Gastrocnemius medialis (tissue), 4 donors: Measurements from ENCODE around the gene OFD1.

Source experiments
- POLR2A ChIP-seq, 2 donors: fragments of 450-650 bp; IDR thresholded peaks; one replicate each; pipeline ENCODE4 v1.6.1; 2017; ENCODE audit warnings: antibody characterized with exemption in 2 of 2, mild to moderate bottlenecking in 2 of 2, moderate library complexity in 2 of 2
- TF ChIP-seq, protein P1 (sequence below), 5 experiments: fragments of 450-650 bp in 3 of 5; fragments of 200-600 bp in 2 of 5; sonication (generic) in 2 of 5; IDR thresholded peaks in 4 of 5; conservative IDR thresholded peaks in 1 of 5; 1 replicate in 4 of 5; 2 replicates in 1 of 5; pipeline ENCODE4 v1.5.1; 2016 to 2019; ENCODE audit warnings: antibody characterized with exemption in 5 of 5, mild to moderate bottlenecking in 3 of 5, moderate library complexity in 3 of 5

DNA sequence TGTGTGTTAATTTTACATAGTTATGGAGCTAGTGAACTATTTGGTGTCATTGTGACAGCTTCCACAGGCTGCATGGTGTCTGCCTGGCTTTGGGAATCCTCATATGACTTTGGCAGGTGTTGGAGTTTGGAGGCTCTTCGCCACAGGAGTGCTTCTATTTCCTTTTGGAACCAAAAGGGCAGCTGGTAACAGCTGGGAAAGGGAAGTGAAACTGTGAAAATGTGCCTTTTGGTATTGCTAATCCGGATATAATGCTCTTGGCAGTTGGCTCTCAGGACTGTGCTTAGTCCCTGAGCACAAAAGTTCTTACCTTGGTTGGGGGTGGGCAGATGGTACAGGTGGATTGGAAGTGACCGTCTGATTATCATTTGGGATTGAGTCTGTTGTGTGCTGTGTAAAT, 18.1 kb downstream of the OFD1 start:
- TF ChIP-seq, protein P1, sequence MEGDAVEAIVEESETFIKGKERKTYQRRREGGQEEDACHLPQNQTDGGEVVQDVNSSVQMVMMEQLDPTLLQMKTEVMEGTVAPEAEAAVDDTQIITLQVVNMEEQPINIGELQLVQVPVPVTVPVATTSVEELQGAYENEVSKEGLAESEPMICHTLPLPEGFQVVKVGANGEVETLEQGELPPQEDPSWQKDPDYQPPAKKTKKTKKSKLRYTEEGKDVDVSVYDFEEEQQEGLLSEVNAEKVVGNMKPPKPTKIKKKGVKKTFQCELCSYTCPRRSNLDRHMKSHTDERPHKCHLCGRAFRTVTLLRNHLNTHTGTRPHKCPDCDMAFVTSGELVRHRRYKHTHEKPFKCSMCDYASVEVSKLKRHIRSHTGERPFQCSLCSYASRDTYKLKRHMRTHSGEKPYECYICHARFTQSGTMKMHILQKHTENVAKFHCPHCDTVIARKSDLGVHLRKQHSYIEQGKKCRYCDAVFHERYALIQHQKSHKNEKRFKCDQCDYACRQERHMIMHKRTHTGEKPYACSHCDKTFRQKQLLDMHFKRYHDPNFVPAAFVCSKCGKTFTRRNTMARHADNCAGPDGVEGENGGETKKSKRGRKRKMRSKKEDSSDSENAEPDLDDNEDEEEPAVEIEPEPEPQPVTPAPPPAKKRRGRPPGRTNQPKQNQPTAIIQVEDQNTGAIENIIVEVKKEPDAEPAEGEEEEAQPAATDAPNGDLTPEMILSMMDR (IDR thresholded peaks at IDR 0.05 in 4 of 5, conservative IDR thresholded peaks at IDR 0.05 in 1 of 5) = no peak
- no peak for TF ChIP-seq POLR2A (IDR thresholded peaks at IDR 0.05)
